ELF-1 (cell line): ENCODE measurements around the gene RPH3AL.

ENCODE experiments used
- DNase-seq: peaks from one replicate; pipeline ENCODE4 v3.0.0-alpha.2; 2016; ENCODE audit warnings: low read depth, low spot score

The RPH3AL gene, protein sequence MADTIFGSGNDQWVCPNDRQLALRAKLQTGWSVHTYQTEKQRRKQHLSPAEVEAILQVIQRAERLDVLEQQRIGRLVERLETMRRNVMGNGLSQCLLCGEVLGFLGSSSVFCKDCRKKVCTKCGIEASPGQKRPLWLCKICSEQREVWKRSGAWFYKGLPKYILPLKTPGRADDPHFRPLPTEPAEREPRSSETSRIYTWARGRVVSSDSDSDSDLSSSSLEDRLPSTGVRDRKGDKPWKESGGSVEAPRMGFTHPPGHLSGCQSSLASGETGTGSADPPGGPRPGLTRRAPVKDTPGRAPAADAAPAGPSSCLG

DNA sequence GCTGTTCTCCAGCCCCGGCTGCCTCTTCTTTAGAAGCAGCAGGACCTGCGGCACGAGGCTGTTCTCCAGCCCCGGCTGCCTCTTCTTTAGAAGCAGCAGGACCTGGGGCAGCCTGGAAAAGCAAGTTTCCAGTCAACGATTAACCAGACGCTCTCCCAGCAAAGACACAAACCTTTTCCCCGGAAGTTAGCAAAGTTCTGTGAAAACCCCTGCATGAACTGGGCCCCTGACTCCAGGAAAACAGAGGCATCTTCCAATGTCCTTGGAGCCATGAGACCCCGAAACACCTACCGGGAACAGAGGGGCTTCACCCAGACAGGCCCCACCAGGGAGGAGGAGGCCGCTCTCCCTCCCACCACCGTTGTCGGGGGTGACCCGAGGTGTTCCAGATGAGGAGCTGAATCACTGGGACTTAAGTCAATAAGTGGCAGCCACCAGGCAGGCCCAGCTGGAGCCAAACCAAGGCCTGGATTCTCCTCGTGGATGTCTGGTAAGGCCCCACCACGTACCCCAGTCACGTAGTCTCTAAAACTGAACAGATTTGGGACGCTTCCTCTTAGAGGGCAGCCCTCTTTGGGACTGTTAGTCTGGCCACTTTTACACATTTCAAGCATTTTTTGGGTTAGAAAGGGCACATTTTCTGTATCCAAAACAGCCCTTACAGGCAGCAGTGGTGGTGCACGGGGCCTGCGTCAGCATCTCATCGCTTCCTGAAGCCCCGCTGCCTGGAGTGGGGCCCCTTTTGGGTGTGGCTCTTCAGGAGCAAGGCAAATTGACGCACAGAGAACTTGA is at the start of gene RPH3AL:
TSS of gene RPH3AL (minus strand) at position 387 of the 792 bp plus-strand sequence. CDS start 25,264 bp downstream, outside the sequence.
- peak; percentile 40 for DNase-seq

DNA sequence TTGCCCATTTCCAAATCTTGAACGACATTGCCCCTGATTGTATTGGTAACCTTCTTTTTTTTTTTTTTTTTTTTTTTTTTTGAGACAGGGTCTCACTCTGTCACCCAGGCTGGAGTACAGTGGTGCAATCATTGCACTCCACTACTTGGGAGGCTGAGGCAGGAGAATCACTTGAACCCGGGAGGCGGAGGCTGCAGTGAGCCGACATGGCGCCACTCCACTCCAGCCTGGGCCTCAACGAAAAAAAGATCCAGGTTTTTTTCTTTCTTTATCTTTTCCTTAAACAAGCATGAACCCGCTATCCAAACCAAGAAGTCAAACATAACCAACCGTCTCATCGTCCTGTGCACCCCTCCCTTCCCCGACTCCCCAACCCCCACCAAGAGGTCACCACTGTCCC is 47.6 kb upstream of the RPH3AL start:
- no peak for DNase-seq

DNA sequence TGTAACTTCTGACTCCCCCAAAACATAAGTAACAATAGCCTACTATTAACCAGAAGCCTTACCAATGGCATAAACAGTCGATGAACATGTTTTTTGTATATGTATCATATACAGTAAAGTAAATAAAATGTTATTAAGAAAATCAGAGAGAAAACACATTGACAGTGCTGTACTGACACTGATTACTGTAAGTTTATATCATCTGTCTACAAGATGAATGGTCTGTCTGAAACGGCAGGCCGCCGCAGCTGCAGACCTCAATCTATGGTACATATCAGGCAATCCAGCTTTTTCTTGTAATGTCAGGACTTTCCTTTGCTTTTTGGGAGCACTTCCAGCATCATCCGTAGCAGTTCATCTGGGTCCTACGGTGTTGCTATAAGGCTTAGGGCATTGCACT is 44.2 kb upstream of the RPH3AL start:
- DNase-seq = no peak

DNA sequence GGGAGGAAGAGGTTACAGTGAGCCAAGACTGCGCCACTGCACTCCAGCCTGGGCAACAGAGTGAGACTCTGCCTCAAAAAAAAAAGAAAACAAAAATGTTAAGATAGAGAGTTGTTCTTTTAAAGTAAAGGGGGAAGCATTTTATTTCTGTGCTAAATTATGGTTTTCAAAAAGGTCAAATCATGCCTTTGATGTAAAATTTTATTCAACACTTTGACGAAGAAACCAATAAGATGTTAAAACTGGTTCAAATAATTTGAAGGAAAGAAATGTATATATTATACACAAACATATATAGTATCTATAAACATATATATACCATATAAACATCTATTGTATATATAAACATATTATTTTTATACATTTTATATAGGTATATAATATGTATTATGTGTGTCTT is 43.4 kb upstream of the RPH3AL start:
- DNase-seq = no peak

DNA sequence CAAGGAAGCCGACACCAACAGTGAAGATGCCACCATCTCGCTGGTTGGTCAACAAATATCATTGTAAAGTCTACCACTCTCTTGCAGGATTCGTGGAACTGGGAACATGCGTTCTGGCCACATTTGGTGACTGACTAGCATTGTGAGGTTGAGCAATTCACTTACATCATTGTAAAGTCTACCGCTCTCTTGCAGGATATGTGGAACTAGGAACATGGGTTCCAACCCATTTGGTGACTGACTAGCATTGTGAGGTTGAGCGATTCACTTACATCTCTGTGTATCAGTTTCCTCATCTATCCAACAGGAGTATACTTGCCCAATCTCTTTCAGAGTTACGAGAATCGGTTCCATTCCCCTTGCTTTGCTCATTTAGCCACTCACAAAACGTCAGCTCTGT is 42.6 kb upstream of the RPH3AL start:
- DNase-seq = no peak

DNA sequence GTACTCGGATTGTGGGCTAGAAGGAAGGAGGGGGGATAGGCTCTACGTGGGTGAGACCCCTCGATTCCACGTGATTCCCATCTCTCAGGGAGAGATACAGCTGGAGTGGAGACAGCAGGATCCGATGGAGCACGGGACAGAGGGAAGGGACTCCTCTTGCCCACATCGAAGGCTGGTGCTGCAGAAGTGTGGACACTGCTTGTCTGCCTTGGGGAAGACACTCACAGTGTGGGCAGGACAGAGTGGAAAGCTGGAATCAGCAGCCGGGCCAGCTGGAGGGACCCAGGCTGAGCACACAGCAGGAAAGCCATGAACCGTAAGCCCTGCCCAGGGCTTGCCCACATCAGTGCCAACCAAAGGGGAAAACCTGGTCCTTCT is 42.1 kb upstream of the RPH3AL start:
- DNase-seq = no peak

DNA sequence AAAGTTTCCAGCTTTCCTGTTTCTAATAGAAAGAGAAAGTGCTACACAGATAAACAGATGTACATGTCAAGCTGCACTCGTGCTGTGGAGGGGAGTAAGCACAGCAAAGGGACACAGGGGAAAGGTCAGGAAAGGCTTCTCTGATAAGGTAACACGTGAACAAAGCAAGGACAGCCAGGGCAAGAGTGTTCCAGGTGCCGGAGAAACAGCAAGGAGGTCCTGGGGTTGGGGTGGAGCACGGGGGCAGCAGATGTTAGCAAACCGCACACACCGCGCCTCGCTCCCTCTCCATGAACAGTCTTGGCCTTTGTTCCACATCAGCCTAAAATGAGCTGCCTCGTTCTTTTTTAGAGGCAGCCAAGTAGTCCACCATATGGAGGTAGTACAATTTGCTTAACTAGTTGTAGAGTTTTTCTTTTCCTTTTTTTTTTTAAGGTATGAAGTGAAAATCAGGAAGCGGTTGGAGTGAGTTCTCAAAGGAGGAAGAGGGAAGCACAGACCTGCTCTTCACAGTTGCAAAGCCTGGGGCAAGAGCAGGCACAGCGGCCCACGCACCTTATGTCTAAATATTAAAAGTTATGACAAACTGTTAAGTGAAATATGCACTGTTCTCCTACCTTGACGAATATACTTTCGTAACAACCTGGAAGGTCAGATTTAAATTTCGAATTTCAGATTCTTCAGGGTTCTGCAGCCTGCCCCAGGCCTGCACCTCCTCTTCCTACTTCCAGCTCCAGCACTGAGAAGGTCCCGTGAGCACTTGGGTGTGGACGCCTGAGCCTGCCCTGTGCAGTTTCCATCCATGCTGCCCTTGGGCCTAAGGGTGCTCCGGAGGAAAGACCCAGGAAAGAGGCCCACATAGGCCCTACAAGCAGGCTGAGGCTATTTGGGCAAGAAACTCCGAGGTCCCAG is 41.5 kb upstream of the RPH3AL start:
- no peak for DNase-seq

DNA sequence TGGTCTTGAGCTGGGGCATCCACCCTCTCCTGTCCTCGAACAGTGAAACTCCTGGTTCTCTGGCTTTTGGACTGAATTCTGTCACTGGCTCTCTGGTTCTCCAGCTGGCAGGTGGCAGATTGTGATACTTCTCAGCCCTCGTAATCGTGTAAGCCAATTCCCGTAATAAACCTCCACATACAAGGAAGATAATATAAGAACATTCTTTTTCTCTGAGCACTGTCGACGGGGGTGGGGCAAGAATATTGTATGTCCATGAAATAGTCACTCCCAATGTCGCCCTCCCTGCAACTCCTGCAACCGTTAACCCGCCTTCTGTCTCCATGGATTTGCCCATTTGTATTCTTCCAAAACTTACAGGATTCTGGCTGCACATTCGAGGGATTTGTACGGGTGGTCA is 39.2 kb upstream of the RPH3AL start:
- DNase-seq = no peak

DNA sequence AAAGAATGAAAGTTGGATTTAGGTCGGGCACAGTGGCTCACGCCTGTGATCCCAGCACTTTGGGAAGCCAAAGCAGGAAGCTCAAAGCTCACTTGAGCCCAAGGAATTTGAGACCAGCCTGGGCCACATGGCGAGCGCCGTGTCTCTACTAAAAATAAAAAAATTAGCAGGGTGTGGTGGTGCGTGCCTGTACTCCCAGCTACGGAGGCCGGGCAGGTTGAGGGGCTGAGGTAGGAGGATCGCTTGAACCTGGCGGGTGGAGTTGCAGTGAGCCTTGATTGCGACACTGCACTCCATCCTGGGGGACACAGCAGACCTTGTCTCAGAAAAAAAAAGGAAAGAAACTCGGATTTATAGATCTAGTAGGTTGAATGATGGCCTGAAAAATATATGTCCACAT is 37.4 kb upstream of the RPH3AL start:
- no peak for DNase-seq

DNA sequence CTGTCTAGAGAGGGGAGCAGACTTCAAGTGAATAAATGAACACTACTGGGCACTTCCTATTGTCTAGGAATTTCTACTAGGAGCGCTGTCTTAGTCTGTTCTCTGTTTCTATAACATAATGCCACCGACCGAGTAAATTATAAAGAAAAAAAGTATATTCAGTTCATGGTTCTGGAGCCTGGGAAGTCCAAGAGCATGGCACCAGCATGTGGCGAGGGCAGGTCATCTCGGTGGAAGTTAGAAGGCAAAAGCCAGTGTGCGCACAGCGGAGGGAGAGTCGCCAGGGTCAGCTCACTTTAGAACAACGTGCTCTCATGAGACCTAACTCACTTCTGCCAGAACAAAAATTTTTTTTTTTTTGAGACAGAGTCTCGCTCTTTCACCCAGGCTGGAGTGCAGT is 35.5 kb upstream of the RPH3AL start:
- DNase-seq = no peak

DNA sequence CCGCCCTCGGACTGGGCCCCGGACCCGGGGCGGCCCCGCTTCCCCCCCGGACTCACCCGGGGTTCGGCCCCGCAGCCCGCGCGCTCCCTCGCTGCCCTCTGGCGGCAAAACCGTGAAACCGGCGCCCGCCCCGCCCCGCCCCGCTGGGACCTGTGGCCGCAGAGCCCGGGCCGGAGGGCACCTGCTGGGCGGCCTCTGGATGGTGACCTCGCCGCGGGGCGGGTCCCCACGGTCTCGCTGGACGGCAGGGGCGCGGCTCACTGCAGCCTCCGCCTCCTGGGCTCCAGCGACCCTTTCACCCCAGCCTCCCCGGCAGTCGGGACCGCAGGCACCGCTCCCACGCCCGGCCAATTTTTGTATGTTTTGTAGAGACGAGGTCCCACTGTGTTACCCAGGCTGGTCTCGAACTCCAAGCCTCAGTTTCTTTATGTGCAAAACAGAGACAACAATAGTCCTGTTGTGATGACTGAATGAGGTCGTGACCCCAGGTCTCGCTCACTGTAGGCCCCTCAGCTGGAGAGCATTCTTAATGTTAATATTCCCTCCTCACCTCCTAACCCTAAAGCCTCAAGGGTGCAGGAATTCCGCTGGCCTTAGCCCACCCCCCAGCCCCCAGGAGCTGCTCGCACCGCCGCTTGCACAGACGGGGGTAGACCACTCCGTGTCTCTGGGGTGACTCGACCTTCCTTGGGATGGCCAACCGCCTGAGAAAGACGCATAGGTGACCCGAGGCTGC is 33.7 kb upstream of the RPH3AL start:
- peak; percentile 69 for DNase-seq

DNA sequence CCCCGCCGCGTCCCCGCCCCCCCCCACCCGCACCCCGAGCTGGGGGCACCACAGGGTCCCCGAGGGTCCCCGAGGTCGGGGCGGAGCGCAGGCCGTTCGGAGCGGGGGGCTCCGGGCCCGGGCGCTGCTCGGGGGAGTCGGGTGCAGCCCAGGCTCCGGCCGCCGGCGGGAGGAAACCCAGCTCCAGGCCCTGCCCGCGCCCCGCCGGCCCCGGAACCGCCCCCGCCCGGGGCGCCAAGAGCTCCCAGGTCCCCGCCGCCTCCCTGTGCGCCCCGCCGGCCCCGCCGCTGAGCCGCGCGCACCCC is 33.2 kb upstream of the RPH3AL start:
- no peak for DNase-seq

DNA sequence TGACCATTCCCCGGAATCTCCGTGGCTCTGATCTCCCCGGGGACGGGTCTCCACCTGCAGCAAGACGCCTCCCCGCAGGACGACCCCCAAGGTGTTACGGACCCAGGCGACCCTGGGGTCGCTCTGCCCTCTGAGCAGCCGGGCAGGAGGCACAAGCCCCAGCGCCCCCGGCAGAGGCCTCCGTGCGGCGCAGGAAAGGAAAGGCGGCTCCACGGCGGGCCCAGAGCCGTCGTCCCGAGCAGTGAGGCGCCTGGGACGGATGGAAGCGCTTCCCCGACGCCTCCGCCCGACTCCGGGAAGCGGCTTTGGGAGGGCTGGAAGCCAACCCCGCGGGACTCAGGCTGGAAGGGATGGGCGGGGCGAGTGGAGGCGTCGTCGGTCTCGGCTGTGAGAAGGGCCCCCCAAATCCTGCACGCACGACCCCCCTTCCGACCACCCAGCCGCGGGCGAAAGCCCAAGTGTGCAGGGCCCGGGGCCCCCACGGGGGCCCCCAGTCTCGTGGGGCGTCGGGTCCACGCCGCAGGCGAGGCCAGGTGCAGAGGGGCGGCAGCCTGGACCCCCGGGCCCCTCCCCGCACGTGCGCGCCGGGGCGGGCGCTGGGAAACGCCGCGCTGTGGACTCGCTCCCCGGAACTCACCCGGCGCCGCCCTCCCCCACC is 32.7 kb upstream of the RPH3AL start:
- peak; percentile 33 for DNase-seq

DNA sequence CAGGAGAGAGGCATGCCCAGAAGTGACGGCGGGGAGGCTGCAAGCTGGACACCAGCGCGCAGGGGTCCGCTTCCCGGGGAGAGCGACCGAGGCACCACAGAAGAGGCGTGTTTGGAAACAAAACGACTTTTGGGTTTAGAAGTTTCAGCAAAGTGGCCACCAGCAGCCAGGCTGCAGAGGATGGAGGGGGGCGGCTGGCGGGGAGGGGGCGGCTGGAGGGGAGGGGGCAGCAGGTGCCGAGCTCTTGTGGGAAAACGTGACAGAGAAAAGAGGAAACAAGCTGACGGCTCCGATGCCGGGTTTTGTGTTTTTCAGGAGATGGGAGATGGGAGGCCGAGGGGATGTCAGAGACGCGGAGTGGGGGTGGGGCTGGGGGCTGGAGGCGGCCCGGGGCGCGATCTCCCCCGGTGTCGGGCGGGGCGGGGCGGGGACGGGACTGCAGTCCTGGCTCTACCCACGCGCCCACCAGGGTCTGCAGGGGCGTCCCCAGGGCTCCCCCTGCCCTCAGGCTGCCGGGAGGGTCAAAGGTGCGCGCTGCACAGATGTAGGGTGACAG is 32.1 kb upstream of the RPH3AL start:
- DNase-seq = no peak

DNA sequence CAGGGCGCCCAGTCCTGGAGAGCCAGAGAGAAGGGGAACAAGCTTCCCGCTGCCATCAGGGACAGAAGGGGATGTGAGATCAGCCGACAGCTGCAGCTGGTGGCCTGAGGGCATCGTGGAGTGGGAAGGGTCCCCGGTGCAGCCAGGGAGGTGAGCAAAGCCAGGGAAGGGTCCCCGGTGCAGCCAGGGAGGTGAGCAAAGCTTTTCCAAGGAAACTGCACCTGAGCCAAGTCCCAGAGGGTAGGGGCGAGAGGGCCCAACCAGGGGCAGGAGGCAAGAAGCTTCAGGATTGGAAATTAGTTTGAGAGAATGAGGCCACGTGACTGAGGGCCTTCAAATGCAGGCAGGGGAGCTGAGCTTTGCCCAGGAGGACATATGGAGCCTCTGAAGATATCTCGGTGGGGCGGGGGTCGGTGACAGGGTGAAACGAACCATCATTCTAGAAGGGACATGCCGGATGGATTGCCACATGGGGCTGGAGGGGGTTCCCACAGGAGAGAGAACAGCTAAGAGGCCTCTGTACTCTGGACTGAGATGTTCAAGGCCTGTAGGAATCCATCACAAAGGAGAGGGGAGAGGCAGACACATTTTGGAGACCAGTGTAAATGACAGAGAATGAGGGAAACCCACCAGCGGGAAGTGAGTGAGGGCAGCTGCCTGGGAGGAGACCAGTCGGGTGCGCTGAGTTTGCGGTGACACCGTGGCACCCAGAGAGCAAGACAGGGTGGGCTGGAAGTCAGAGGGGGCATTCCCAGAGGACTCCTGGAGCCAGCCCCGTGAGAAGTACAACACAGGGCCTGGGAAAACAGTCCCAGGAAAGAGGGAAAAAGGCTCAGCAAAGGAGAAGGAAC is 31.4 kb upstream of the RPH3AL start:
- DNase-seq = peak; percentile 30

DNA sequence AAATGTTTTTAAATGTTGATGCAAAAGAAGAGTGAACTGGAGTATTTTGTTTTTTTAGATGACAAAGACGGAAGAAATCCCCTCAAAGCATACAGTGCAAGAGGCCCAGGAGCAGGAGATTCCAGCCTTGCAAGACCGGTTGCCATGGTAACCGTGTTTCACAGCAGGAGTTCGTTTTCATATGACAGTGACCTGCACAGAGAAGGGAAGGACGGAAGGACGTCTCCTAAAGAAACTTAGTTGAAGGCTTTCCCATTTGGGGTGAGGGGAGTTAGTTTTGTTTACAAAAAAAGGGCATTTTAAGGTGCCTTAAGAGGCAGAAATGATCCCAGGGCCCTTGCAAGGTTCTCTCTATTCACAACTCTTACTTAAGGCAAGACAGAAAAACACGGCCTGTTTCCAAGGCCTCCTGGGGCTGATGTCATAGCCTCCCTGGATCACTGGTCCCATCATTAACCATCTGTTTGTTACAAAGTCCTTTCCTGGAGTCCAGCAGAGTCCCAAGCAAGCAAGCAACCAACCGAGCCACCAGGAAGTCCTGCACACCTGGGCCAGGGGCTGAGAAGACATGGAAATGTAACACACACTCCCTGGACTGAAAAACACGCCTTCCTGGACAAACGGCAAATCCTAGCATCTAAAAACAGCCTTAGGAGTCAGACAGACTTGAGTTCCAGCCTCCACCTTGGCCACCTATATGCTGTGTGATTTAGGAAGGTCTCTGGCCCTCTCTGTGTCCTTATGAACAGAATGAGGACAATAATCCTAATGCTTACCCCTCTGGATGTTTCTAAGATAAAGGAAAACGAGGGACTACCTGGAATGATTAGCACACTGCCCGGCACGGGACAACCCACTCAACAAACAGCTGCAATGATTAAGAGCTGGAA is 30.3 kb upstream of the RPH3AL start:
- DNase-seq = peak; percentile 75

DNA sequence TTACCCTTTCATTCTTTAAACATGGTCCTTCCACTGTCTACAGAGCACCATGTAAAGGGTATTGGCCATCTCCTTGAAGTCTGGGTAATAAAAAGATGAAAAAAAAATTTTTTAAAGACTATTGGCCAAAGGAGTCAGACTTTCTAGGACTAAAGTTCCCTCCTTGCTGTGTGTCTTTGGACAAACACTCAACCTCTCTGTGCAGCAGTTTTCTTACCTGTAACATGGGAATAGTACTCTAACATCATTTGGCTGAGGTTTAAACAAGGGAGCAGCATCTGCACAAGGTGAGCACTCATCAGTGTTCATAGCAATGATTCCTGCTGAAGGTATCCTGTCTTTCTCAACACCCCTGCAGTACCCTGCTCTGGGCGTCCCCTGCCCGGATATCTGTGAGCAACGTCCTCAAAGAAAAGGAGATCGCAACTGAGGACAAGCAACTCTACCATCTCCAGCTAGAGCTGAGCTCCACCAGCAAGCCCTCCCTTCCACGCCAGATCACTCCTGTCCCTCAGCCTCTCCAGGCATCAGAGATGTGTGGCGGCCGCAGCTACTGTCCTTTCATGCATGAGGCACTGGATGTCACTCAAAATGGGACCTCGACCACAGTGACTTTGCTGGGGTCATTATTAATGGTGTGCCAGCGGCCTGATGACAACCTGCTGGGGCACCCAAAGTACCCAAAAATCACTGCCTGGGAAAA is 29.5 kb upstream of the RPH3AL start:
- peak; percentile 18 for DNase-seq

DNA sequence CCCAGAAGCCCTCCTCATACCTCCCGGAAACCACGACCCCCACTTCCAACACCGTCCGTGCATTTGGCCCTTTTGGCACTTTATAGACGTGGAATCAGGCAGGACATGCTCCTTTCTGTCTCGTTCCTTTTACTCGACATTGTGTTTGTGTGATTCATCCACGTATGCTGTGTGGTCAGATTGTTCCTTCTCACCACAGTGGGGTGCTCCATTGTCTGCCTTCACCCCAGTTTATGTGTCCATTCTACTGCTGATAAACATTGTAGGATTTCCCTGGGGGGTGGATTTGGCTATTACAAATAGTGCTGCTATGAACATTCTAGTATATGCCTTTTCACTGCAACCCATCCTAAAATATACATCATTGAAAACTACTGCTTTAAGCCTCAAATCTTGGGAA is 28.9 kb upstream of the RPH3AL start:
- DNase-seq = no peak
